Omental fat pad (tissue), 4 donors: ENCODE data around the gene SLC17A2. TPM values are rescaled to one million over a fixed set of nuclear protein-coding genes. Genes with fewer than 3 reads are reported as not detected.

Experiments
- ATAC-seq: fragments of 150-250 bp; one replicate; pipeline ENCODE4 v1.9.1; 2016; ENCODE audit warnings: mild to moderate bottlenecking, moderate library complexity; ENCODE audit not compliant: low FRiP score
- DNase-seq: peaks from one replicate; pipeline ENCODE4 v3.0.0-alpha.2; 2019; ENCODE audit warnings: low spot score
- CTCF ChIP-seq, 3 donors: fragments of 450-650 bp; IDR thresholded peaks; one replicate each; pipeline ENCODE4 v1.5.1; 2016 to 2017; ENCODE audit warnings: antibody characterized with exemption in 3 of 3, mild to moderate bottlenecking in 3 of 3, moderate library complexity in 2 of 3
- total RNA-seq, 4 donors: library from RNA; depleted of rRNA; stranded (reverse); fragments of >200 nt; gene quantifications; one replicate each; pipeline ENCODE4 v1.1.0, GENCODE V29; 2016

Gene SLC17A2
- total RNA-seq, 4 donors from 2014 or later, result not detected

GRCh38 chr6:25888626-25889025, 41.9 kb downstream of the SLC17A2 start:
- no peak for ATAC-seq
- TF ChIP-seq CTCF (IDR thresholded peaks at IDR 0.05), result no peak
- no peak for DNase-seq

GRCh38 chr6:25886066-25886465, 44.4 kb downstream of the SLC17A2 start:
- TF ChIP-seq CTCF (IDR thresholded peaks at IDR 0.05), result no peak
- ATAC-seq, result no peak
- DNase-seq, result no peak

DNA sequence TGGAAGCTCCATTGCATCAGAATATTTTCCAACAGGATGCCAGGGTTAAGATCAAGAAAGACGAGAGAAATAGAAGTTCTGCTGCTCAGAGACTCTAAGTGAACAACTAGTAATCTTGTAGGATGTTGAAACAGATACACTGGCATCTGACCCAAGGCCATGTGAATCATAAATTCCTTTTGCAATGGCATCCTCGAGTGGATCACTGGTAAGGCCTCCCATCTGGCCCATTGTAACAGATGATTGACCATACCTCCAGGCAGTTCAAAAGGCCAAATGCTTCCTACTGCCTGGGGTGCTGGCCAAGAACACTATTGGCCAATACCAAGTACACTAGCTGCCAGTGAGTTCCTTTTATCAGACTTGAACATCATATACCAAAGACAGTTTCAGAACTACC, 46.5 kb downstream of the SLC17A2 start:
- peak; percentile 89 for ATAC-seq

DNA sequence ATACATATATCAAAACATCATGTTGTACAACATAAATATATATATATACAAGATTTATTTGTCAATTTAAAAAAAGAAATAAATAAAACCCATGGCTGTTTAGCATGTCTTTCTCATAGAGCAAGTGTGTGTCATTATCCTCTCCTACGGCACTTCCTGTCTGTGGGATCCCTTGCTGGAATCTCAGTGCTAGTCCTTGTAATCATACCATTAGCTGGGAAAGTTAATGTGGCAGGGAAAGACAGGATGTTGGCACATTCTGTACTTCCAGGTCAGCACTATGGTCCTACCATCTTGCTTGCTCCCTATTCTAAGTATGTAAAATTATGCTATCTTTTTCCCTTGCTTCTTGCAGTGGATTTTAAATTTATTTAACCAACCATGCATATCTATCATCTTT, 47.0 kb downstream of the SLC17A2 start:
- no peak for DNase-seq
- no peak for TF ChIP-seq CTCF (IDR thresholded peaks at IDR 0.05)
- no peak for ATAC-seq

More for the DNA sequence above, 46.5 kb downstream of the SLC17A2 start:
- DNase-seq, result no peak
- TF ChIP-seq CTCF (IDR thresholded peaks at IDR 0.05), result no peak

GRCh38 chr6:25882051-25882496, 48.4 kb downstream of the SLC17A2 start:
- no peak for DNase-seq
- TF ChIP-seq CTCF (IDR thresholded peaks at IDR 0.05), result no peak
- no peak for ATAC-seq

GRCh38 chr6:25880601-25881000, 49.9 kb downstream of the SLC17A2 start:
- ATAC-seq (no peak), DNase-seq (no peak)
- no peak for TF ChIP-seq CTCF (IDR thresholded peaks at IDR 0.05)

DNA sequence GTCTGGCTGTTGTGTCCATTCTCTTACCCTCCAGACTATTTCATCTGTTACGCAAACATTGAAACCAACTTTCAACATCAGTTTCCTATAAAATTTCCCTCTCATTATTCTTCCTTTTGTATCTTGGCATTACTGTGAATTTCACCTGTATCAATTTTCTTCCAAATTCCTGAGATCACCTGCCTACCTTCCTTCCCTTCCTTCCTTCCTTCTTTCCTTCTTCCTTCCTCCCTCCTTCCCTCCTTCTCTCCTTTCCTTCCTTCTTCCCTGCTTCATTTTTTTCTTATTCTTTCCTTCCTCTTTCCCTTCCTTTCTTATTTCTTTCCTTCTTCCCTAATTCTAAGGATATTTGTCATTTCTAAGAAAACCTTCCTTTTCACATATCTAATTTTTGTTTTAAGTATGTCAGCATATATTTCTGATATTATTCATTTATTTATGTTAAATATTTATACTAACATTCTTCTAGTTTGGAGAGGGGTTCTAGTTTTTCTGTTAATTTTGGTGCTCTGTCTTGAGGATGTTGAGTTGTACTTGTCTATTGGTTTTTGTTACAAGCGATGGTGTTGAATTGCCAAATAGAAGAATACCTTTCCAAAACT, 51.7 kb downstream of the SLC17A2 start:
- no peak for TF ChIP-seq CTCF (IDR thresholded peaks at IDR 0.05)
- DNase-seq (no peak), ATAC-seq (no peak)
